ENCODE measurements around the gene SAT1. TPM values are rescaled to one million over a fixed set of nuclear protein-coding genes. Genes with fewer than 3 reads are reported as not detected.

The SAT1 gene
- total and polyA plus RNA-seq, 2 experiments from 2014 or later = 1,822 to 2,173 TPM

- no peaks in the 10 kb centered on the region for H3K36me3 ChIP-seq (replicated peaks; ENCODE audit: insufficient read depth, low read depth)
- no peak overlapping the region for H2AFZ ChIP-seq
- WGBS (ENCODE audit: low lambda C conversion rate, missing lambda C conversion rate) = 97% methylated on average over 7 of the region's 7 CpGs
- no peak for DNase-seq (ENCODE audit: low spot score)
- no peak overlapping the region for H3K27ac ChIP-seq
- TF ChIP-seq EZH2phosphoT487 (IDR thresholded peaks at IDR 0.05; ENCODE audit: low read depth, severe bottlenecking, unreplicated experiment) (no peak), EZH2 (IDR thresholded peaks at IDR 0.05; ENCODE audit: borderline replicate concordance) (no peak)
- TF ChIP-seq, protein P1, sequence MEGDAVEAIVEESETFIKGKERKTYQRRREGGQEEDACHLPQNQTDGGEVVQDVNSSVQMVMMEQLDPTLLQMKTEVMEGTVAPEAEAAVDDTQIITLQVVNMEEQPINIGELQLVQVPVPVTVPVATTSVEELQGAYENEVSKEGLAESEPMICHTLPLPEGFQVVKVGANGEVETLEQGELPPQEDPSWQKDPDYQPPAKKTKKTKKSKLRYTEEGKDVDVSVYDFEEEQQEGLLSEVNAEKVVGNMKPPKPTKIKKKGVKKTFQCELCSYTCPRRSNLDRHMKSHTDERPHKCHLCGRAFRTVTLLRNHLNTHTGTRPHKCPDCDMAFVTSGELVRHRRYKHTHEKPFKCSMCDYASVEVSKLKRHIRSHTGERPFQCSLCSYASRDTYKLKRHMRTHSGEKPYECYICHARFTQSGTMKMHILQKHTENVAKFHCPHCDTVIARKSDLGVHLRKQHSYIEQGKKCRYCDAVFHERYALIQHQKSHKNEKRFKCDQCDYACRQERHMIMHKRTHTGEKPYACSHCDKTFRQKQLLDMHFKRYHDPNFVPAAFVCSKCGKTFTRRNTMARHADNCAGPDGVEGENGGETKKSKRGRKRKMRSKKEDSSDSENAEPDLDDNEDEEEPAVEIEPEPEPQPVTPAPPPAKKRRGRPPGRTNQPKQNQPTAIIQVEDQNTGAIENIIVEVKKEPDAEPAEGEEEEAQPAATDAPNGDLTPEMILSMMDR (IDR thresholded peaks at IDR 0.05; ENCODE audit: poor library complexity) = no peak
- H3K9me2 ChIP-seq (replicated peaks; ENCODE audit: insufficient read depth) = no peaks in the 10 kb centered on the region
- H3K9me3 ChIP-seq (ENCODE audit: low read depth) = no peaks in the 10 kb centered on the region
- no peaks in the 10 kb centered on the region for H3K79me2 ChIP-seq
- no peaks in the 10 kb centered on the region for H3K4me1 ChIP-seq (ENCODE audit: insufficient read depth)
- no peak overlapping the region for H3K4me2 ChIP-seq
- no peaks in the 10 kb centered on the region for H4K20me1 ChIP-seq (ENCODE audit: insufficient read depth, poor library complexity, severe bottlenecking)
- no peaks in the 10 kb centered on the region for H3K27me3 ChIP-seq
- H3K4me3 ChIP-seq = no peak overlapping the region
Measured at GRCh38 chrX:23815376-23815775, 32.4 kb downstream of the SAT1 start.

- H4K20me1 ChIP-seq (ENCODE audit: insufficient read depth, poor library complexity, severe bottlenecking) = no peaks in the 10 kb centered on the region
- no peak overlapping the region for H3K27ac ChIP-seq
- no peak overlapping the region for H2AFZ ChIP-seq
- H3K4me3 ChIP-seq = no peak overlapping the region
- TF ChIP-seq EZH2 (IDR thresholded peaks at IDR 0.05; ENCODE audit: borderline replicate concordance) = no peak
- TF ChIP-seq, protein P1 (IDR thresholded peaks at IDR 0.05; ENCODE audit: poor library complexity) = no peak
- no peak for TF ChIP-seq EZH2phosphoT487 (IDR thresholded peaks at IDR 0.05; ENCODE audit: low read depth, severe bottlenecking, unreplicated experiment)
- H3K27me3 ChIP-seq = no peaks in the 10 kb centered on the region
- H3K36me3 ChIP-seq (replicated peaks; ENCODE audit: insufficient read depth, low read depth) = no peaks in the 10 kb centered on the region
- DNase-seq (ENCODE audit: low spot score) = no peak
- no peaks in the 10 kb centered on the region for H3K9me3 ChIP-seq (ENCODE audit: low read depth)
- H3K79me2 ChIP-seq = no peaks in the 10 kb centered on the region
- WGBS (ENCODE audit: low lambda C conversion rate, missing lambda C conversion rate) = 79% methylated on average over 4 of the region's 4 CpGs
- H3K4me1 ChIP-seq (ENCODE audit: insufficient read depth) = no peaks in the 10 kb centered on the region
- H3K4me2 ChIP-seq = no peak overlapping the region
- no peaks in the 10 kb centered on the region for H3K9me2 ChIP-seq (replicated peaks; ENCODE audit: insufficient read depth)
Measured at GRCh38 chrX:23816179-23816578, 33.2 kb downstream of the SAT1 start.

- no peak overlapping the region for H2AFZ ChIP-seq
- H3K36me3 ChIP-seq (replicated peaks; ENCODE audit: insufficient read depth, low read depth) = no peaks in the 10 kb centered on the region
- no peak overlapping the region for H3K4me2 ChIP-seq
- no peak overlapping the region for H3K4me3 ChIP-seq
- H3K79me2 ChIP-seq = no peaks in the 10 kb centered on the region
- no peaks in the 10 kb centered on the region for H3K27me3 ChIP-seq
- no peaks in the 10 kb centered on the region for H3K9me2 ChIP-seq (replicated peaks; ENCODE audit: insufficient read depth)
- no peaks in the 10 kb centered on the region for H4K20me1 ChIP-seq (ENCODE audit: insufficient read depth, poor library complexity, severe bottlenecking)
- 97% methylated on average over 3 of the region's 3 CpGs for WGBS (ENCODE audit: low lambda C conversion rate, missing lambda C conversion rate)
- H3K9me3 ChIP-seq (ENCODE audit: low read depth) = no peaks in the 10 kb centered on the region
- TF ChIP-seq EZH2phosphoT487 (IDR thresholded peaks at IDR 0.05; ENCODE audit: low read depth, severe bottlenecking, unreplicated experiment) (no peak), EZH2 (IDR thresholded peaks at IDR 0.05; ENCODE audit: borderline replicate concordance) (no peak)
- TF ChIP-seq, protein P1 (IDR thresholded peaks at IDR 0.05; ENCODE audit: poor library complexity) = no peak
- H3K27ac ChIP-seq = no peak overlapping the region
- DNase-seq (ENCODE audit: low spot score) = no peak
- H3K4me1 ChIP-seq (ENCODE audit: insufficient read depth) = peaks cover 11% of the 10 kb centered on the region
Measured at GRCh38 chrX:23817979-23818336, 35.0 kb downstream of the SAT1 start.

Measured in hepatocyte (in vitro differentiated cells).